NOMO-1 treated with dmso at 0.1 percent for 144 hours (cell line): ENCODE measurements around the gene LARP7.
"Not testable (repeated sequence)": the region's sequence is repeated elsewhere in the genome, so short reads cannot be mapped to it uniquely, and the experiment has no call there.

Experiments
- DNase-seq: peaks from one replicate; lab custom pipeline; 2025; ENCODE audit not compliant: unreplicated experiment; lab: John Stamatoyannopoulos, UW

The LARP7 gene

GRCh38 chr4:112649055-112649408 lies 12.1 kb downstream of the LARP7 start:
- DNase-seq = no peak

- DNase-seq = no peak
Measured at GRCh38 chr4:112650332-112650731, 13.4 kb downstream of the LARP7 start.

GRCh38 chr4:112651641-112652040 lies 14.7 kb downstream of the LARP7 start:
- no peak for DNase-seq

GRCh38 chr4:112652216-112652615 lies 15.3 kb downstream of the LARP7 start:
- no peak for DNase-seq

GRCh38 chr4:112655270-112655669 lies 18.3 kb downstream of the LARP7 start:
- DNase-seq = no peak

- not testable (repeated sequence) for DNase-seq
Measured at GRCh38 chr4:112656115-112656514, 19.2 kb downstream of the LARP7 start.

GRCh38 chr4:112664611-112665010 lies 27.7 kb downstream of the LARP7 start:
- DNase-seq = no peak

- DNase-seq = no peak
Measured at GRCh38 chr4:112668131-112668530, 31.2 kb downstream of the LARP7 start.

- no peak for DNase-seq
Measured at GRCh38 chr4:112673076-112673475, 36.1 kb downstream of the LARP7 start.

GRCh38 chr4:112673686-112674085 lies 36.7 kb downstream of the LARP7 start:
- DNase-seq = no peak

- DNase-seq = no peak
Measured at GRCh38 chr4:112674376-112674775, 37.4 kb downstream of the LARP7 start.

- no peak for DNase-seq
Measured at GRCh38 chr4:112677519-112678091, 40.7 kb downstream of the LARP7 start.

GRCh38 chr4:112680996-112681395 lies 44.1 kb downstream of the LARP7 start:
- DNase-seq = no peak

- no peak for DNase-seq
Measured at GRCh38 chr4:112693507-112693906, 56.6 kb downstream of the LARP7 start.

GRCh38 chr4:112700679-112701078 lies 63.7 kb downstream of the LARP7 start:
- no peak for DNase-seq

GRCh38 chr4:112702892-112703291 lies 65.9 kb downstream of the LARP7 start:
- no peak for DNase-seq

- no peak for DNase-seq
Measured at GRCh38 chr4:112704322-112704721, 67.4 kb downstream of the LARP7 start.

GRCh38 chr4:112704991-112705845 lies 68.3 kb downstream of the LARP7 start:
- no peak for DNase-seq

- not testable (repeated sequence) for DNase-seq
Measured at GRCh38 chr4:112705891-112706839, 69.2 kb downstream of the LARP7 start.

- no peak for DNase-seq
Measured at GRCh38 chr4:112706840-112707207, 69.9 kb downstream of the LARP7 start.
